ENCODE measurements around the gene SPOCK1. TPM values are rescaled to one million over a fixed set of nuclear protein-coding genes. Genes with fewer than 3 reads are reported as not detected.

SPOCK1 gene
- total and polyA plus RNA-seq, 2 of the 4 experiments (the other 2 are of a cell fraction) = 5.0 to 20.3 TPM

DNA sequence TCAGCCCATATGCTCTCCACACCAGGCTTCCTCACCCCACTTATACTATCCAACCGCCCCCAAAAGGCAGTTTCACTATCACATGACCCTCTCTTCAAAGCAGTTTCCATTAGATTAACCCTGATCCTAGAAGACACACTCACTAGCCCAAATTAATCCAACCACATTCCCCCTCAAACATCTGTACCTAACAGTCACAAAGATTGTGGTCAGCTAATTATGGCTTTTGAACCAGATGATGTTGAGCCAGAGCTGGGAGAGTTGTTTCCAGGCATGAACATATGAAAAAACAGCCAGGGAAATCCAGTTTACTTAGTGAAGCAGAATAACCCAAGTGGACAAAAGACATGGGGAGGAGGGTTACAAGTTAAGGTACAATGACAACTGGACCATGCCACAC lies 131.2 kb downstream of the SPOCK1 start:
- no TSS peak for BruUV-seq (replicated peaks)
- Histone ChIP-seq H2AK9ac (replicated peaks; ENCODE audit: low read depth, low read length, poor library complexity) (no peak overlapping the region), H3K23ac (ENCODE audit: low read depth, low read length) (no peak overlapping the region), H4K20me1 (ENCODE audit: insufficient read depth, low read length) (no peaks in the 10 kb centered on the region), H3K79me1 (ENCODE audit: low read depth in 1 of 2, low read length in 2 of 2) (no peaks in the 10 kb centered on the region), H4K8ac (ENCODE audit: low read depth in 2 of 2, low read length in 2 of 2) (no peak overlapping the region), H3K9me3 (ENCODE audit: control insufficient read depth, insufficient read depth, low read length) (no peaks in the 10 kb centered on the region), H2BK15ac (ENCODE audit: low read depth, low read length) (no peak overlapping the region), H4K5ac (ENCODE audit: low read depth, low read length) (no peak overlapping the region), H3K56ac (ENCODE audit: extremely low read depth, insufficient read depth, low read length) (no peak overlapping the region), H3K4ac (ENCODE audit: low read depth, low read length) (no peak overlapping the region), H3K9me1 (ENCODE audit: insufficient read depth, low read length) (no peaks in the 10 kb centered on the region), H2BK120ac (ENCODE audit: low read depth, low read length) (no peak overlapping the region), H2AK5ac (ENCODE audit: low read depth, low read length) (no peak overlapping the region), H2BK5ac (ENCODE audit: low read depth, low read length, poor library complexity, severe bottlenecking) (no peak overlapping the region), H3K4me2 (ENCODE audit: low read depth, low read length) (no peak overlapping the region), H3K27me3 (ENCODE audit: control insufficient read depth, insufficient read depth, low read length) (no peaks in the 10 kb centered on the region), H3K9ac (ENCODE audit: low read depth, low read length) (no peak overlapping the region), H2AFZ (replicated peaks; ENCODE audit: low read length, poor library complexity) (no peak overlapping the region), H4K91ac (ENCODE audit: insufficient read depth, low read depth, low read length) (no peak overlapping the region), H2BK20ac (ENCODE audit: low read depth, low read length) (no peak overlapping the region), H3K27ac (ENCODE audit: insufficient read depth, low read length) (no peak overlapping the region), H3K4me1 (ENCODE audit: control insufficient read depth, insufficient read depth, low read length) (no peaks in the 10 kb centered on the region), H3K36me3 (ENCODE audit: control insufficient read depth, insufficient read depth, low read length) (no peaks in the 10 kb centered on the region), H3K4me3 (ENCODE audit: insufficient read depth, low read depth, low read length) (no peak overlapping the region), H3K18ac (ENCODE audit: low read depth, low read length) (no peak overlapping the region), H3K14ac (replicated peaks; ENCODE audit: low read depth, low read length) (no peak overlapping the region)
- ChIA-PET POLR2A (ENCODE audit: unreplicated experiment) (no interaction called here), CTCF (no interaction called here)
- no peak for ATAC-seq (ENCODE audit: low read depth)
- dilution Hi-C loops (cut with HindIII; ENCODE audit: low sequenced_read_pairs, unreplicated experiment) = no loop called here
- in situ Hi-C loops (cut with MboI; ENCODE audit: low sequenced_read_pairs) = no loop called here
- WGBS, 2 experiments (ENCODE audit: extremely low coverage in 2 of 2, insufficient read length in 1 of 2) = 50% methylated on average over 1 of the region's 1 CpG; no CpG with 5 or more reads in 1 of the 2 experiments
- TF ChIP-seq FOS (IDR thresholded peaks at IDR 0.05; ENCODE audit: low read depth, low read length) (no peak), CHD1 (IDR thresholded peaks at IDR 0.05; ENCODE audit: low read depth, low read length) (no peak), RAD21 (IDR thresholded peaks at IDR 0.05; ENCODE audit: low read length) (no peak), POLR2A (IDR thresholded peaks at IDR 0.05; ENCODE audit: low read depth, low read length) (no peak), MAZ (IDR thresholded peaks at IDR 0.05; ENCODE audit: borderline replicate concordance, low read depth, low read length) (no peak), CEBPB (IDR thresholded peaks at IDR 0.05; ENCODE audit: low read depth, low read length) (no peak), MAFK (IDR thresholded peaks at IDR 0.05; ENCODE audit: low read depth, low read length) (no peak), RFX5 (IDR thresholded peaks at IDR 0.05; ENCODE audit: low read depth, low read length) (no peak), NFE2L2 (IDR thresholded peaks at IDR 0.05; ENCODE audit: low read depth, low read length) (no peak), BHLHE40 (IDR thresholded peaks at IDR 0.05; ENCODE audit: low read depth, low read length) (no peak), RCOR1 (IDR thresholded peaks at IDR 0.05; ENCODE audit: insufficient replicate concordance, low read length) (no peak), SMC3 (IDR thresholded peaks at IDR 0.05; ENCODE audit: low read depth, low read length) (no peak)
- TF ChIP-seq, protein P1, sequence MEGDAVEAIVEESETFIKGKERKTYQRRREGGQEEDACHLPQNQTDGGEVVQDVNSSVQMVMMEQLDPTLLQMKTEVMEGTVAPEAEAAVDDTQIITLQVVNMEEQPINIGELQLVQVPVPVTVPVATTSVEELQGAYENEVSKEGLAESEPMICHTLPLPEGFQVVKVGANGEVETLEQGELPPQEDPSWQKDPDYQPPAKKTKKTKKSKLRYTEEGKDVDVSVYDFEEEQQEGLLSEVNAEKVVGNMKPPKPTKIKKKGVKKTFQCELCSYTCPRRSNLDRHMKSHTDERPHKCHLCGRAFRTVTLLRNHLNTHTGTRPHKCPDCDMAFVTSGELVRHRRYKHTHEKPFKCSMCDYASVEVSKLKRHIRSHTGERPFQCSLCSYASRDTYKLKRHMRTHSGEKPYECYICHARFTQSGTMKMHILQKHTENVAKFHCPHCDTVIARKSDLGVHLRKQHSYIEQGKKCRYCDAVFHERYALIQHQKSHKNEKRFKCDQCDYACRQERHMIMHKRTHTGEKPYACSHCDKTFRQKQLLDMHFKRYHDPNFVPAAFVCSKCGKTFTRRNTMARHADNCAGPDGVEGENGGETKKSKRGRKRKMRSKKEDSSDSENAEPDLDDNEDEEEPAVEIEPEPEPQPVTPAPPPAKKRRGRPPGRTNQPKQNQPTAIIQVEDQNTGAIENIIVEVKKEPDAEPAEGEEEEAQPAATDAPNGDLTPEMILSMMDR (conservative IDR thresholded peaks at IDR 0.05; ENCODE audit: low read depth, low read length) = no peak
- TF ChIP-seq, protein P2, sequence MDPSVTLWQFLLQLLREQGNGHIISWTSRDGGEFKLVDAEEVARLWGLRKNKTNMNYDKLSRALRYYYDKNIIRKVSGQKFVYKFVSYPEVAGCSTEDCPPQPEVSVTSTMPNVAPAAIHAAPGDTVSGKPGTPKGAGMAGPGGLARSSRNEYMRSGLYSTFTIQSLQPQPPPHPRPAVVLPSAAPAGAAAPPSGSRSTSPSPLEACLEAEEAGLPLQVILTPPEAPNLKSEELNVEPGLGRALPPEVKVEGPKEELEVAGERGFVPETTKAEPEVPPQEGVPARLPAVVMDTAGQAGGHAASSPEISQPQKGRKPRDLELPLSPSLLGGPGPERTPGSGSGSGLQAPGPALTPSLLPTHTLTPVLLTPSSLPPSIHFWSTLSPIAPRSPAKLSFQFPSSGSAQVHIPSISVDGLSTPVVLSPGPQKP (IDR thresholded peaks at IDR 0.05; ENCODE audit: borderline replicate concordance, low read depth, low read length) = no peak
- TF ChIP-seq, protein P3, sequence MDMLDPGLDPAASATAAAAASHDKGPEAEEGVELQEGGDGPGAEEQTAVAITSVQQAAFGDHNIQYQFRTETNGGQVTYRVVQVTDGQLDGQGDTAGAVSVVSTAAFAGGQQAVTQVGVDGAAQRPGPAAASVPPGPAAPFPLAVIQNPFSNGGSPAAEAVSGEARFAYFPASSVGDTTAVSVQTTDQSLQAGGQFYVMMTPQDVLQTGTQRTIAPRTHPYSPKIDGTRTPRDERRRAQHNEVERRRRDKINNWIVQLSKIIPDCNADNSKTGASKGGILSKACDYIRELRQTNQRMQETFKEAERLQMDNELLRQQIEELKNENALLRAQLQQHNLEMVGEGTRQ (IDR thresholded peaks at IDR 0.05; ENCODE audit: low read depth, low read length) = no peak
- intact Hi-C loops (cut with micrococcal nuclease) = no loop called here
- no peak for DNase-seq

All from IMR-90 (cell line).